Measurements from ENCODE around the gene COL7A1. TPM values are rescaled to one million over a fixed set of nuclear protein-coding genes. Genes with fewer than 3 reads are reported as not detected.
A peak's percentile ranks its signal among the peaks of the same experiment; 100 is the strongest.

COL7A1 gene
- total RNA-seq, 1 experiment from 2014 or later: 86.6 TPM

GRCh38 chr3:48629894-48630293, 34.8 kb upstream of the COL7A1 start:
- DNase-seq (ENCODE audit: low read depth in 1 of 2, low spot score in 2 of 2): no peak
- H3K27ac ChIP-seq: no peak overlapping the region
- peaks cover 59% of the 10 kb centered on the region for H3K36me3 ChIP-seq
- no peaks in the 10 kb centered on the region for H3K27me3 ChIP-seq (replicated peaks)
- no peaks in the 10 kb centered on the region for H3K9me3 ChIP-seq (replicated peaks)
- no peak overlapping the region for H3K4me3 ChIP-seq
- peaks cover 8% of the 10 kb centered on the region for H3K4me1 ChIP-seq (replicated peaks)

GRCh38 chr3:48628277-48629017, 33.3 kb upstream of the COL7A1 start:
- Histone ChIP-seq H3K27me3 (replicated peaks) (no peaks in the 10 kb centered on the region), H3K4me1 (replicated peaks) (no peaks in the 10 kb centered on the region), H3K36me3 (peaks cover 52% of the 10 kb centered on the region), H3K27ac (no peak overlapping the region), H3K9me3 (replicated peaks) (no peaks in the 10 kb centered on the region), H3K4me3 (no peak overlapping the region)
- DNase-seq (ENCODE audit: low read depth in 1 of 2, low spot score in 2 of 2): no peak

GRCh38 chr3:48625600-48625999, 30.5 kb upstream of the COL7A1 start:
- H3K4me3 ChIP-seq: no peak overlapping the region
- H3K9me3 ChIP-seq (replicated peaks): no peaks in the 10 kb centered on the region
- H3K36me3 ChIP-seq: peaks cover 27% of the 10 kb centered on the region
- H3K4me1 ChIP-seq (replicated peaks): no peaks in the 10 kb centered on the region
- no peak for DNase-seq (ENCODE audit: low read depth in 1 of 2, low spot score in 2 of 2)
- no peaks in the 10 kb centered on the region for H3K27me3 ChIP-seq (replicated peaks)
- no peak overlapping the region for H3K27ac ChIP-seq

GRCh38 chr3:48624767-48625166, 29.6 kb upstream of the COL7A1 start:
- DNase-seq (ENCODE audit: low read depth in 1 of 2, low spot score in 2 of 2): no peak
- no peaks in the 10 kb centered on the region for H3K4me1 ChIP-seq (replicated peaks)
- H3K36me3 ChIP-seq: peaks cover 23% of the 10 kb centered on the region
- H3K4me3 ChIP-seq: no peak overlapping the region
- no peaks in the 10 kb centered on the region for H3K9me3 ChIP-seq (replicated peaks)
- H3K27ac ChIP-seq: no peak overlapping the region
- H3K27me3 ChIP-seq (replicated peaks): no peaks in the 10 kb centered on the region

DNA sequence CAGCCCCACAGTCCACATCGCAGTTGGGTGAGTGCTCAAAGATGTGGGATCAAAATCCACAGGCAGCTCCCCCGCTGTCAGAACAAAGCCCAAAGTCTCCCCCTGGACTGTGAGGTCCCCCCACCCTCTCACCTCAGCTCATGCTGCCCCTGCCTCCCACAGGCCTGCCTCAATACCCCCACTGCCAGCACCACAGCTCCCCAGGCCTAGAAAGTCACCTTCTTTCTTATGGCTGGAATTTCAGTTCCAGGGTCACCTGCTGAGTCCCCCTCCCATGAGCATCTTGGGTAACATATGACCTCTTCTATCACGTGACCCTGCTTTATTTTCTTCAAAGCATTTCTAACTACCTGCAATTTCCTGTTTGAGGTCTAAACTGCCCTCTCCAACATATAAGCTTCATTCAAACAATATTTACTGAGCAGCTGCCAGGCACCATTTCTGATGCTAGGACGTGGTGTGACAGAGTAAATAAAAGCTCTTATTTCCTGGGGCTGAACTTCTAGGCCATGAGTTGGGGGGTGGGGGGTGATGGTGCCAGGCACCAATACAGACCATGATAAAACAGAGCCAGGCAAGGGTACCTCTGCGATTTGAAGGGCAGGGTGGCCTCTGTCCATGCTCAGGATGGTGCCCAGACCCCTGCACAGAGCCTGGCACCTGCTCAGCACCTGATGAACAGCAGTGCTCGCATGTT, 28.9 kb upstream of the COL7A1 start:
- Histone ChIP-seq H3K9me3 (replicated peaks) (no peaks in the 10 kb centered on the region), H3K27me3 (replicated peaks) (no peaks in the 10 kb centered on the region), H3K27ac (no peak overlapping the region), H3K4me1 (replicated peaks) (no peaks in the 10 kb centered on the region), H3K4me3 (no peak overlapping the region), H3K36me3 (peaks cover 19% of the 10 kb centered on the region)
- no peak for DNase-seq (ENCODE audit: low read depth in 1 of 2, low spot score in 2 of 2)

DNA sequence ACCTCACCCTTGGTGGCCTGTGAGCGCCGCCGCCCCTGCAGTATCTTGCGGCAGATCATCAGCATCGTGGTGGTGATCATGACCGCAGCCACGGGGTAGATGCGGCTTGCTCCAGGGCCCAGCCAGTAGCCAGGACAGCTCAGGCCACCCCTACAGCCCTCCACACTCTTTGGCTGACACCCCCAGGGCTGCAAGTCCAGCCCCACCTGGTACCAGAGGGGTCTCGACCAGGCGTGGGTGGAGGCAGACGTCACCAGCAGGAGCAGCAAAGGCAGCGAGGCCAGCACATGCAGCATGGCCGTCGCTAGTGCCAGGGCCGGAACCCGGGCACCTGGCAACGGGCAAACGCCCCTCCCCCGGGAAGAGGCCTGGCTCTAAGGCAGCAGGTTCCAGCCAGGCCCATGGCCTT, 26.3 kb upstream of the COL7A1 start, which contains the start of gene TMEM89:
TSS of gene TMEM89 (minus strand) at position 309 of the 409 bp plus-strand sequence. CDS start at position 296, 13 bp downstream.
- H3K4me3 ChIP-seq: no peak within 1 kb of the TSS
- no peaks in the 10 kb centered on the region for H3K27me3 ChIP-seq (replicated peaks)
- DNase-seq (ENCODE audit: low read depth in 1 of 2, low spot score in 2 of 2): no peak

GRCh38 chr3:48619541-48620524, 24.7 kb upstream of the COL7A1 start:
- H3K4me3 ChIP-seq: no peak overlapping the region
- H3K36me3 ChIP-seq: no peaks in the 10 kb centered on the region

More for the DNA sequence above, 26.3 kb upstream of the COL7A1 start, which contains the start of gene TMEM89:
- Histone ChIP-seq H3K4me1 (replicated peaks) (no peaks in the 10 kb centered on the region), H3K27ac (no peak within 1 kb of the TSS), H3K36me3 (peaks cover 8% of the 10 kb centered on the region; the same call in 1 of the 2 replicates), H3K9me3 (replicated peaks) (peaks cover 12% of the 10 kb centered on the region; the same call in 1 of the 2 replicates)

GRCh38 chr3:48617559-48617958, 22.4 kb upstream of the COL7A1 start:
- H3K27me3 ChIP-seq (replicated peaks): no peaks in the 10 kb centered on the region
- no peak overlapping the region for H3K27ac ChIP-seq
- DNase-seq (ENCODE audit: low read depth in 1 of 2, low spot score in 2 of 2): no peak
- H3K4me3 ChIP-seq: no peak overlapping the region
- no peaks in the 10 kb centered on the region for H3K36me3 ChIP-seq
- H3K4me1 ChIP-seq (replicated peaks): no peaks in the 10 kb centered on the region
- peaks cover 12% of the 10 kb centered on the region; the same call in 1 of the 2 replicates for H3K9me3 ChIP-seq (replicated peaks)

More at GRCh38 chr3:48619541-48620524, 24.7 kb upstream of the COL7A1 start:
- Histone ChIP-seq H3K27ac (no peak overlapping the region), H3K4me1 (replicated peaks) (no peaks in the 10 kb centered on the region), H3K9me3 (replicated peaks) (peaks cover 12% of the 10 kb centered on the region; the same call in 1 of the 2 replicates), H3K27me3 (replicated peaks) (no peaks in the 10 kb centered on the region)
- DNase-seq (ENCODE audit: low read depth in 1 of 2, low spot score in 2 of 2): no peak

DNA sequence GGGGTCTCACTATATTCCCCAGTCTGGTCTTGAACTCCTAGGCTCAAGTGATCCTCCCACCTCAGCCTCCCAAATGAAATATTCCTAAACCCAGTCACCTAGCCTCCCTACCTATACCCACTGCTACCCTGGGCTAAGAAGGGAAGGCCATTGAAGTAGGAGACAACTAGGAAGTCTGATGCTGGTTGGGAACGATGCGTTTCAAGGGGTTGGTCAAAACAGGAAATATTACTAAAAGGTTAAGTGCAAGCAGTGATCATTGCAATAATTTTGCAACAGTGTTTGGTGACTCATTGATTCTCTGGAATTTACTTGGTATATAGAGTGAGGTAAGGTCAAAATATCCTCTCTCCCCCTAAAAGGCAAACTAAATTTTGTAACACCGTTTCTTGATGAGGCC, 18.9 kb upstream of the COL7A1 start:
- Histone ChIP-seq H3K27me3 (replicated peaks) (no peaks in the 10 kb centered on the region), H3K9me3 (replicated peaks) (peaks cover 12% of the 10 kb centered on the region; the same call in 1 of the 2 replicates), H3K27ac (no peak overlapping the region), H3K36me3 (peaks cover 4% of the 10 kb centered on the region), H3K4me1 (replicated peaks) (0 out of 2 replicates have a peak, but pooled peaks cover 3% of the 10 kb centered on the region), H3K4me3 (no peak overlapping the region)
- DNase-seq (ENCODE audit: low read depth in 1 of 2, low spot score in 2 of 2): no peak

- DNase-seq (ENCODE audit: low read depth in 1 of 2, low spot score in 2 of 2): no peak
- Histone ChIP-seq H3K27me3 (replicated peaks) (no peaks in the 10 kb centered on the region), H3K36me3 (peaks cover 18% of the 10 kb centered on the region), H3K4me3 (no peak overlapping the region), H3K4me1 (replicated peaks) (peaks cover 11% of the 10 kb centered on the region), H3K27ac (no peak overlapping the region), H3K9me3 (replicated peaks) (peaks cover 4% of the 10 kb centered on the region; the same call in 1 of the 2 replicates)
Observed at GRCh38 chr3:48612309-48612708, 17.2 kb upstream of the COL7A1 start.

DNA sequence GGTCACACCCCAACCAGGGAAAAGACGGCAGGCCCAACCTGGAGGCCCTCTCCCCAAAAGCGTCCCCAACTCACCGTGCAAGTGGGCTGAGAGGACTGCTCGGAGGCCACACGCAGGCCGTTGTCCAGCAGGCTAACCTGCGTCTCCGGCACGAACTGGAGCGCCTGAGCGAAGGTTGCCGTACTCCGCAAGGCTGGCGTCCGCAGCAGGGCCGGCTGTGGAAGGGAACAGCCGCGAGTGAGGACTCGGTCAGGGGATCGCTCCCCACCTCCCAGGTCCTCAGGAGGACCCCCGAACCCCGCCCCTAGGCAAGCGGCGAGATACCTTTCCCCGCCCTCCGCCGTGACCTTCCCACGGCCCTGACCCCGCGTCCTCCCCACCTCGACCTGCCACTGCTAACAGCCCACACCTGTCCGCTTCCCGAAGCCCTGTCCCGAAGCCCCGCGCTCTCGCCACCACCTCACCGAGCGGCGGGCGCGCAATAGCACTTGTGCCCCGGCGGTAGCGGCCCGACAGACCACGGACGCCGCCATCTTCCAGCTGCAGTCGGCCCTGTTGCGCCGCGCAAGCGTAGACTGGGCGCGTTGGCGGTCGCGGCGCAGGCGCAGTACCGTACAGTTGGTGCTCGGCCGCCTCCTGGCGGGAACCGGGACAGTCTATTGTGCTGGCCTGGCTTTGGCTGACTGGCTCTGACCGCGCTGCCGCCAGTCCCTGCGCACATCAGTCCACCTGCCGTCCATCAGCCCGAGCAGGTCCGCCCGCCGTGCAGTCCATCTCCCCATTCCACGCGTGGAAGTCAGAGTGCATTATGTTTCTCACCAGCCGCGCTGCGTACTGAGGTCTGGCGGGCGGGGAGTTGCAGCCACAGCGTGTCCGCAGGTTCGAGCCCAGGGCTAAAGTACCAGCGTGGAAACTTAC, 14.2 kb upstream of the COL7A1 start, which contains the start of gene UQCRC1:
TSS of gene UQCRC1 (minus strand) at position 559 of the 918 bp plus-strand sequence. CDS start at position 533, 26 bp downstream.
- DNase-seq (ENCODE audit: low read depth in 1 of 2, low spot score in 2 of 2): peak; percentile 70 to 87
- H3K27me3 ChIP-seq (replicated peaks): no peaks in the 10 kb centered on the region
- H3K9me3 ChIP-seq (replicated peaks): no peaks in the 10 kb centered on the region
- H3K36me3 ChIP-seq: peaks cover 46% of the 10 kb centered on the region
- 0 out of 2 replicates have a peak within 1 kb of the TSS, but pooled peaks have one; percentile 7 for H3K27ac ChIP-seq
- peak within 1 kb of the TSS; percentile 66 for H3K4me3 ChIP-seq
- H3K4me1 ChIP-seq (replicated peaks): peaks cover 11% of the 10 kb centered on the region

DNA sequence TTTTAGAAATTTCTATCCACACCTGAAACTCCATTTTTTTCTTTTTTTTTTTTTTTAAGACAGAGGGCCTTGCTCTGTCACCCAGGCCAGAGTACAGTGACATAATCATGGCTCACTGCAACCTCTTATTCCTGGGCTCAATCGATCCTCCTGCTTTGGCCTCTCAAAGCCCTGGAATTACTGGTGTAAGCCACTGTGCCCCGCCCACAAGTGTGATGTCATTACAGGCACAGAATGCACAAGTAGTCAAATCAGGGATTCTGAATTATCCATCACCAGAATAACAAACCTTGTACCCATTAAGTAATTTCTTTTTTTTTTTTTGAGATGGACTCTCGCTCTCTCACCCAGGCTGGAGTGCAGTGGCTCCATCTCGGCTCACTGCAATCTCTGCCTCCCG, 12.4 kb upstream of the COL7A1 start:
- no peaks in the 10 kb centered on the region for H3K9me3 ChIP-seq (replicated peaks)
- H3K27me3 ChIP-seq (replicated peaks): no peaks in the 10 kb centered on the region
- no peak for DNase-seq (ENCODE audit: low read depth in 1 of 2, low spot score in 2 of 2)
- no peak overlapping the region for H3K27ac ChIP-seq
- H3K4me1 ChIP-seq (replicated peaks): peaks cover 11% of the 10 kb centered on the region
- peaks cover 65% of the 10 kb centered on the region for H3K36me3 ChIP-seq
- no peak overlapping the region for H3K4me3 ChIP-seq

All from SJSA1 (cell line).